Measurements from ENCODE around the gene MAG. TPM values are rescaled to one million over a fixed set of nuclear protein-coding genes. Genes with fewer than 3 reads are reported as not detected.

Gene MAG
- total and polyA plus RNA-seq, 2 of the 13 experiments (the other 11 are each of a cell fraction or from before 2014, with no cell fraction given) = 0.20 to 1.3 TPM

GRCh38 chr19:35273686-35274259, 18.2 kb upstream of the MAG start:
- H3K79me2 ChIP-seq (ENCODE audit: insufficient read depth, low read length) = peaks cover 7% of the 10 kb centered on the region
- H3K27ac ChIP-seq (ENCODE audit: extremely low read length, insufficient read depth, low read length) = no peak overlapping the region
- DNase-seq (ENCODE audit: low spot score) (no peak), ATAC-seq (no peak), FAIRE-seq (no peak)
- in situ Hi-C loops (cut with HindIII; ENCODE audit: extremely low pct_ligation_motif_present, low pct_unique_long_range_greater_than_20kb) = no loop called here
- no peaks in the 10 kb centered on the region for H3K27me3 ChIP-seq (ENCODE audit: control insufficient read depth in 1 of 2, insufficient read depth in 2 of 2, low read length in 2 of 2)
- H3K9ac ChIP-seq (ENCODE audit: insufficient read depth, low read depth, low read length) = no peak overlapping the region
- H3K4me2 ChIP-seq (ENCODE audit: low read depth, low read length) = no peak overlapping the region
- H4K20me1 ChIP-seq (ENCODE audit: insufficient read depth, low read length) = no peaks in the 10 kb centered on the region
- 89% methylated on average over 14 of the region's 14 CpGs for WGBS (ENCODE audit: low lambda C conversion rate)
- H3K9me3 ChIP-seq (ENCODE audit: low read length) = no peaks in the 10 kb centered on the region
- POLR2A ChIA-PET = interaction anchor here (1.1 kb wide), 1 partner anchor 8 kb away, joined by 4 read pairs; no protein-coding TSS in a partner anchor
- H3K4me3 ChIP-seq (replicated peaks in 1 of 3; ENCODE audit: insufficient read depth in 1 of 3, low read depth in 2 of 3, low read length in 3 of 3) = no peak overlapping the region
- CTCF ChIA-PET (ENCODE audit: low intra/inter-chr PET ratio, low total read pairs) = no interaction called here
- no TSS peak for BruUV-seq (replicated peaks)
- no peak overlapping the region for H2AFZ ChIP-seq (ENCODE audit: low read length)
- intact Hi-C loops (cut with micrococcal nuclease; ENCODE audit: unreplicated experiment) = no loop called here
- H3K36me3 ChIP-seq (replicated peaks in 1 of 2; ENCODE audit: control insufficient read depth in 1 of 2, insufficient read depth in 2 of 2, low read length in 2 of 2) = peaks cover 26 to 47% of the 10 kb centered on the region in 2 experiments
- peaks cover 12% of the 10 kb centered on the region for H3K4me1 ChIP-seq (ENCODE audit: insufficient read depth, low read length)
- TF ChIP-seq MAFK (conservative IDR thresholded peaks at IDR 0.05 in 1 of 2, IDR thresholded peaks at IDR 0.05 in 1 of 2; ENCODE audit: low read length in 2 of 2) = no peak
- no peak for TF ChIP-seq ZNF143 (CRISPR knock-in tag; IDR thresholded peaks at IDR 0.05)
- TF ChIP-seq PHF5A (CRISPR knock-in tag; IDR thresholded peaks at IDR 0.05; ENCODE audit: low read depth, unreplicated experiment) = no peak
- no peak for TF ChIP-seq ZNF276 (CRISPR knock-in tag; IDR thresholded peaks at IDR 0.05; ENCODE audit: low read depth)
- TF ChIP-seq ZNF180 (CRISPR knock-in tag; IDR thresholded peaks at IDR 0.05; ENCODE audit: borderline replicate concordance, low read depth) = no peak
- TF ChIP-seq THAP11 (CRISPR knock-in tag; IDR thresholded peaks at IDR 0.05) = no peak
- TF ChIP-seq CSRNP2 (CRISPR knock-in tag; conservative IDR thresholded peaks at IDR 0.05; ENCODE audit: low read depth) = no peak
- TF ChIP-seq, protein P1, sequence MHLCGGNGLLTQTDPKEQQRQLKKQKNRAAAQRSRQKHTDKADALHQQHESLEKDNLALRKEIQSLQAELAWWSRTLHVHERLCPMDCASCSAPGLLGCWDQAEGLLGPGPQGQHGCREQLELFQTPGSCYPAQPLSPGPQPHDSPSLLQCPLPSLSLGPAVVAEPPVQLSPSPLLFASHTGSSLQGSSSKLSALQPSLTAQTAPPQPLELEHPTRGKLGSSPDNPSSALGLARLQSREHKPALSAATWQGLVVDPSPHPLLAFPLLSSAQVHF (CRISPR knock-in tag; IDR thresholded peaks at IDR 0.05) = no peak
- no peak for TF ChIP-seq NCOR1 (IDR thresholded peaks at IDR 0.05; ENCODE audit: borderline replicate concordance, low read length)
- no peak for TF ChIP-seq ZNF234 (CRISPR knock-in tag; conservative IDR thresholded peaks at IDR 0.05)
- no peak for TF ChIP-seq TRIM24 (CRISPR knock-in tag; IDR thresholded peaks at IDR 0.05)
- TF ChIP-seq PPARG (CRISPR knock-in tag; conservative IDR thresholded peaks at IDR 0.05) = no peak
- TF ChIP-seq ZC3H13 (CRISPR knock-in tag; IDR thresholded peaks at IDR 0.05) = no peak
- TF ChIP-seq ZZZ3 (CRISPR knock-in tag; IDR thresholded peaks at IDR 0.05; ENCODE audit: borderline replicate concordance) = no peak
- TF ChIP-seq, protein P2, sequence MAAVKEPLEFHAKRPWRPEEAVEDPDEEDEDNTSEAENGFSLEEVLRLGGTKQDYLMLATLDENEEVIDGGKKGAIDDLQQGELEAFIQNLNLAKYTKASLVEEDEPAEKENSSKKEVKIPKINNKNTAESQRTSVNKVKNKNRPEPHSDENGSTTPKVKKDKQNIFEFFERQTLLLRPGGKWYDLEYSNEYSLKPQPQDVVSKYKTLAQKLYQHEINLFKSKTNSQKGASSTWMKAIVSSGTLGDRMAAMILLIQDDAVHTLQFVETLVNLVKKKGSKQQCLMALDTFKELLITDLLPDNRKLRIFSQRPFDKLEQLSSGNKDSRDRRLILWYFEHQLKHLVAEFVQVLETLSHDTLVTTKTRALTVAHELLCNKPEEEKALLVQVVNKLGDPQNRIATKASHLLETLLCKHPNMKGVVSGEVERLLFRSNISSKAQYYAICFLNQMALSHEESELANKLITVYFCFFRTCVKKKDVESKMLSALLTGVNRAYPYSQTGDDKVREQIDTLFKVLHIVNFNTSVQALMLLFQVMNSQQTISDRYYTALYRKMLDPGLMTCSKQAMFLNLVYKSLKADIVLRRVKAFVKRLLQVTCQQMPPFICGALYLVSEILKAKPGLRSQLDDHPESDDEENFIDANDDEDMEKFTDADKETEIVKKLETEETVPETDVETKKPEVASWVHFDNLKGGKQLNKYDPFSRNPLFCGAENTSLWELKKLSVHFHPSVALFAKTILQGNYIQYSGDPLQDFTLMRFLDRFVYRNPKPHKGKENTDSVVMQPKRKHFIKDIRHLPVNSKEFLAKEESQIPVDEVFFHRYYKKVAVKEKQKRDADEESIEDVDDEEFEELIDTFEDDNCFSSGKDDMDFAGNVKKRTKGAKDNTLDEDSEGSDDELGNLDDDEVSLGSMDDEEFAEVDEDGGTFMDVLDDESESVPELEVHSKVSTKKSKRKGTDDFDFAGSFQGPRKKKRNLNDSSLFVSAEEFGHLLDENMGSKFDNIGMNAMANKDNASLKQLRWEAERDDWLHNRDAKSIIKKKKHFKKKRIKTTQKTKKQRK (IDR thresholded peaks at IDR 0.05; ENCODE audit: low read length) = no peak
- no peak for TF ChIP-seq ZBTB1 (CRISPR knock-in tag; IDR thresholded peaks at IDR 0.05; ENCODE audit: borderline replicate concordance)
- TF ChIP-seq MBD4 (IDR thresholded peaks at IDR 0.05; ENCODE audit: borderline replicate concordance, low read length) = no peak
- TF ChIP-seq CENPT (CRISPR knock-in tag; IDR thresholded peaks at IDR 0.05; ENCODE audit: low read depth) = no peak
- no peak for TF ChIP-seq MTF1 (CRISPR knock-in tag; IDR thresholded peaks at IDR 0.05)
